ENCODE data around the gene NABP2. TPM values are rescaled to one million over a fixed set of nuclear protein-coding genes. Genes with fewer than 3 reads are reported as not detected.
A peak's percentile ranks its signal among the peaks of the same experiment; 100 is the strongest.

NABP2 gene
- total and polyA plus RNA-seq, 8 donors, result 21.8 to 33.8 (median 25.5) TPM

- intact Hi-C loops (cut with DNase I), result no loop called here
- H3K4me3 ChIP-seq, result no peak overlapping the region
- DNase-seq (peak in 1 of 4 donors; percentile 52), ATAC-seq (peak; percentile 73)
- H3K27me3 ChIP-seq, result no peaks in the 10 kb centered on the region
- H3K36me3 ChIP-seq, result peaks cover 0 to 77% of the 10 kb centered on the region in 2 donors
- peak overlapping the region in 1 of 2 donors; percentile 2 for H3K27ac ChIP-seq
- peaks cover 0 to 6% of the 10 kb centered on the region in 2 donors for H3K4me1 ChIP-seq
- TF ChIP-seq CTCF (IDR thresholded peaks at IDR 0.05), result peak; percentile 34 to 50
- no peaks in the 10 kb centered on the region for H3K9me3 ChIP-seq
Measured at GRCh38 chr12:56206452-56207166, 17.5 kb upstream of the NABP2 start.

GRCh38 chr12:56208006-56208405 lies 16.1 kb upstream of the NABP2 start:
- no peak overlapping the region for H3K4me3 ChIP-seq
- H3K4me1 ChIP-seq, result no peaks in the 10 kb centered on the region
- H3K27ac ChIP-seq, result no peak overlapping the region
- H3K9me3 ChIP-seq, result no peaks in the 10 kb centered on the region
- ATAC-seq, result no peak
- no peak for TF ChIP-seq CTCF (IDR thresholded peaks at IDR 0.05)
- no peaks in the 10 kb centered on the region for H3K27me3 ChIP-seq
- H3K36me3 ChIP-seq, result peaks cover 3 to 91% of the 10 kb centered on the region in 2 donors
- DNase-seq, result no peak
- intact Hi-C loops (cut with DNase I), result no loop called here

GRCh38 chr12:56212361-56212760 lies 11.8 kb upstream of the NABP2 start:
- H3K27me3 ChIP-seq, result no peaks in the 10 kb centered on the region
- intact Hi-C loops (cut with DNase I), result no loop called here
- no peak for TF ChIP-seq CTCF (IDR thresholded peaks at IDR 0.05)
- H3K9me3 ChIP-seq, result no peaks in the 10 kb centered on the region
- peaks cover 3 to 100% of the 10 kb centered on the region in 2 donors for H3K36me3 ChIP-seq
- H3K27ac ChIP-seq, result no peak overlapping the region
- no peak for ATAC-seq
- no peak for DNase-seq
- no peak overlapping the region for H3K4me3 ChIP-seq
- H3K4me1 ChIP-seq, result no peaks in the 10 kb centered on the region

- DNase-seq, result no peak
- Histone ChIP-seq H3K27me3 (no peaks in the 10 kb centered on the region), H3K27ac (no peak overlapping the region), H3K9me3 (no peaks in the 10 kb centered on the region), H3K4me1 (peaks cover 0 to 6% of the 10 kb centered on the region in 2 donors), H3K36me3 (peaks cover 3 to 86% of the 10 kb centered on the region in 2 donors), H3K4me3 (no peak overlapping the region)
- intact Hi-C loops (cut with DNase I), result no loop called here
- no peak for TF ChIP-seq CTCF (IDR thresholded peaks at IDR 0.05)
- no peak for ATAC-seq
Measured at GRCh38 chr12:56213878-56214277, 10.3 kb upstream of the NABP2 start.

- no peaks in the 10 kb centered on the region for H3K27me3 ChIP-seq
- intact Hi-C loops (cut with DNase I), result no loop called here
- no peak for ATAC-seq
- H3K4me3 ChIP-seq, result no peak overlapping the region
- H3K9me3 ChIP-seq, result no peaks in the 10 kb centered on the region
- DNase-seq, result no peak
- H3K36me3 ChIP-seq, result peaks cover 3 to 60% of the 10 kb centered on the region in 2 donors
- peaks cover 0 to 26% of the 10 kb centered on the region in 2 donors for H3K4me1 ChIP-seq
- no peak overlapping the region for H3K27ac ChIP-seq
- no peak for TF ChIP-seq CTCF (IDR thresholded peaks at IDR 0.05)
Measured at GRCh38 chr12:56216461-56216860, 7.7 kb upstream of the NABP2 start.
